ENCODE results near the gene RIN2. TPM values are rescaled to one million over a fixed set of nuclear protein-coding genes. Genes with fewer than 3 reads are reported as not detected.

RIN2 gene
- polyA plus RNA-seq, 1 donor (not counting 4 experiments of a cell fraction or from before 2014, with no cell fraction given): 40.1 TPM

DNA sequence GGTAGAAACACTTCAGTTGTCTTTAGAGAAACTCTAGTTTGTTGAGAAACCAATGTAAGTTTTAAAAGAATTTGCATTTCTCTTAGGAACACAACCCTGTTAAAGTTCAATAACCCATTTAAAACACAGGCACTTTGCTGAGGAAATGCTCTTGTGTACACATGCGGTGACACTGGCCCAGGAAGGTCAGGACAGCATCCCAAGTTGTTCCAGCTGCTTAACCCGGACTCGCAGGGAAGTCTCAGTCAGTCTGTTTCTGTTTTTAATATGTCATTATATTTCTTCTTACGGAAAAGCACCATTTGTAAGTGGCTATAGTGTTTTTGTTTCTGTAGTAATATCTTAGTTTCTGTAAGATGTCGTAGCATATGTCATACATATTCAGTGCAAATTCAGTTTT is 36.9 kb downstream of the RIN2 start:
- Histone ChIP-seq H3K9ac (ENCODE audit: control insufficient read depth, extremely low read depth, insufficient read depth, low read length) (no peak overlapping the region), H3K79me2 (ENCODE audit: control insufficient read depth, insufficient read depth, low read length) (no peaks in the 10 kb centered on the region)

DNA sequence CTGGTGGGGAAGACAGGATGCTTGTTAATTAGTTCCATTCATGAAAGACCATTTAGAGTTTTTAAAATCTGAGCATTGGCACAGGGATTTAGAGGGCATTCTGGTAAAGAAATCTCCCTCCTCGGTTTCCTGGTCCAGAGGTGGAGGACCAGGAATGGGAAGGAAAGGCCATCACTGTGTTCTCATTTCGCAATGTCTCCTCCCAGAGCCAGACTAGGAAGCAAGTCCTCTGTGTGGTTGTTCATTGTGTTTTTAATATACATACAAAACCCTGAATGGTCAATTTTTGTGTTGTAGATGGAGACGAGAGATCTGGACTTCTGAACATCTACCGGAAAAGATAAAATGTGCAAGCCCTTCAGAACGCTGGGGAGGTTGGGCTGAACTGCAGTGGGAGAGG is 41.3 kb downstream of the RIN2 start:
- dilution Hi-C loops (cut with MboI; ENCODE audit: extremely low pct_ligation_motif_present, low sequenced_read_pairs): no loop called here
- H3K27ac ChIP-seq (ENCODE audit: control insufficient read depth, insufficient read depth, low read length): no peak overlapping the region
- FAIRE-seq (no peak), DNase-seq (ENCODE audit: low read depth, low spot score) (no peak)
- no peak overlapping the region for H3K9ac ChIP-seq (ENCODE audit: control insufficient read depth, extremely low read depth, insufficient read depth, low read length)
- no peaks in the 10 kb centered on the region for H3K9me1 ChIP-seq (ENCODE audit: control insufficient read depth, extremely low read depth, insufficient read depth, low read length)
- peaks cover 10% of the 10 kb centered on the region for H3K4me1 ChIP-seq (ENCODE audit: control insufficient read depth, extremely low read depth, insufficient read depth, low read length)
- no peak overlapping the region for H3K4me2 ChIP-seq (ENCODE audit: control insufficient read depth, extremely low read depth, insufficient read depth, low read depth, low read length)
- H4K20me1 ChIP-seq (ENCODE audit: control insufficient read depth, extremely low read depth, insufficient read depth, low read length): no peaks in the 10 kb centered on the region
- no peaks in the 10 kb centered on the region for H3K79me2 ChIP-seq (ENCODE audit: control insufficient read depth, insufficient read depth, low read length)
- H3K36me3 ChIP-seq (ENCODE audit: control insufficient read depth in 2 of 2, extremely low read depth in 1 of 2, insufficient read depth in 2 of 2, low read length in 2 of 2): no peaks in the 10 kb centered on the region
- no peaks in the 10 kb centered on the region for H3K9me3 ChIP-seq (ENCODE audit: control insufficient read depth, low read depth, low read length)
- no peak overlapping the region for H2AFZ ChIP-seq (ENCODE audit: control insufficient read depth, low read length)
- no peak overlapping the region for H3K4me3 ChIP-seq (ENCODE audit: control insufficient read depth in 2 of 3, extremely low read depth in 1 of 3, insufficient read depth in 2 of 3, low read depth in 1 of 3, low read length in 3 of 3)
- no peaks in the 10 kb centered on the region for H3K27me3 ChIP-seq (ENCODE audit: control insufficient read depth, extremely low read depth, insufficient read depth, low read length)
- TF ChIP-seq EZH2 (IDR thresholded peaks at IDR 0.05; ENCODE audit: low read length): no peak
- TF ChIP-seq, protein P1, sequence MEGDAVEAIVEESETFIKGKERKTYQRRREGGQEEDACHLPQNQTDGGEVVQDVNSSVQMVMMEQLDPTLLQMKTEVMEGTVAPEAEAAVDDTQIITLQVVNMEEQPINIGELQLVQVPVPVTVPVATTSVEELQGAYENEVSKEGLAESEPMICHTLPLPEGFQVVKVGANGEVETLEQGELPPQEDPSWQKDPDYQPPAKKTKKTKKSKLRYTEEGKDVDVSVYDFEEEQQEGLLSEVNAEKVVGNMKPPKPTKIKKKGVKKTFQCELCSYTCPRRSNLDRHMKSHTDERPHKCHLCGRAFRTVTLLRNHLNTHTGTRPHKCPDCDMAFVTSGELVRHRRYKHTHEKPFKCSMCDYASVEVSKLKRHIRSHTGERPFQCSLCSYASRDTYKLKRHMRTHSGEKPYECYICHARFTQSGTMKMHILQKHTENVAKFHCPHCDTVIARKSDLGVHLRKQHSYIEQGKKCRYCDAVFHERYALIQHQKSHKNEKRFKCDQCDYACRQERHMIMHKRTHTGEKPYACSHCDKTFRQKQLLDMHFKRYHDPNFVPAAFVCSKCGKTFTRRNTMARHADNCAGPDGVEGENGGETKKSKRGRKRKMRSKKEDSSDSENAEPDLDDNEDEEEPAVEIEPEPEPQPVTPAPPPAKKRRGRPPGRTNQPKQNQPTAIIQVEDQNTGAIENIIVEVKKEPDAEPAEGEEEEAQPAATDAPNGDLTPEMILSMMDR (optimal IDR thresholded peaks at IDR 0.05 in 1 of 3, IDR thresholded peaks at IDR 0.05 in 1 of 3, conservative IDR thresholded peaks at IDR 0.05 in 1 of 3; ENCODE audit: extremely low read depth in 1 of 3, insufficient read depth in 2 of 3, low read length in 3 of 3): no peak

More for the DNA sequence above, 36.9 kb downstream of the RIN2 start:
- no peaks in the 10 kb centered on the region for H4K20me1 ChIP-seq (ENCODE audit: control insufficient read depth, extremely low read depth, insufficient read depth, low read length)
- DNase-seq (ENCODE audit: low read depth, low spot score) (no peak), FAIRE-seq (no peak)
- H3K27me3 ChIP-seq (ENCODE audit: control insufficient read depth, extremely low read depth, insufficient read depth, low read length): no peaks in the 10 kb centered on the region
- H3K27ac ChIP-seq (ENCODE audit: control insufficient read depth, insufficient read depth, low read length): no peak overlapping the region
- H3K4me1 ChIP-seq (ENCODE audit: control insufficient read depth, extremely low read depth, insufficient read depth, low read length): no peaks in the 10 kb centered on the region
- H3K36me3 ChIP-seq (ENCODE audit: control insufficient read depth in 2 of 2, extremely low read depth in 1 of 2, insufficient read depth in 2 of 2, low read length in 2 of 2): no peaks in the 10 kb centered on the region
- no peak for TF ChIP-seq EZH2 (IDR thresholded peaks at IDR 0.05; ENCODE audit: low read length)
- TF ChIP-seq, protein P1 (optimal IDR thresholded peaks at IDR 0.05 in 1 of 3, IDR thresholded peaks at IDR 0.05 in 1 of 3, conservative IDR thresholded peaks at IDR 0.05 in 1 of 3; ENCODE audit: extremely low read depth in 1 of 3, insufficient read depth in 2 of 3, low read length in 3 of 3): no peak
- dilution Hi-C loops (cut with MboI; ENCODE audit: extremely low pct_ligation_motif_present, low sequenced_read_pairs): no loop called here
- no peak overlapping the region for H2AFZ ChIP-seq (ENCODE audit: control insufficient read depth, low read length)
- no peak overlapping the region for H3K4me2 ChIP-seq (ENCODE audit: control insufficient read depth, extremely low read depth, insufficient read depth, low read depth, low read length)
- H3K4me3 ChIP-seq (ENCODE audit: control insufficient read depth in 2 of 3, extremely low read depth in 1 of 3, insufficient read depth in 2 of 3, low read depth in 1 of 3, low read length in 3 of 3): no peak overlapping the region
- no peaks in the 10 kb centered on the region for H3K9me1 ChIP-seq (ENCODE audit: control insufficient read depth, extremely low read depth, insufficient read depth, low read length)
- H3K9me3 ChIP-seq (ENCODE audit: control insufficient read depth, low read depth, low read length): no peaks in the 10 kb centered on the region

Data from keratinocyte (primary cell).